ENCODE results near the gene CCDC57.

DNA sequence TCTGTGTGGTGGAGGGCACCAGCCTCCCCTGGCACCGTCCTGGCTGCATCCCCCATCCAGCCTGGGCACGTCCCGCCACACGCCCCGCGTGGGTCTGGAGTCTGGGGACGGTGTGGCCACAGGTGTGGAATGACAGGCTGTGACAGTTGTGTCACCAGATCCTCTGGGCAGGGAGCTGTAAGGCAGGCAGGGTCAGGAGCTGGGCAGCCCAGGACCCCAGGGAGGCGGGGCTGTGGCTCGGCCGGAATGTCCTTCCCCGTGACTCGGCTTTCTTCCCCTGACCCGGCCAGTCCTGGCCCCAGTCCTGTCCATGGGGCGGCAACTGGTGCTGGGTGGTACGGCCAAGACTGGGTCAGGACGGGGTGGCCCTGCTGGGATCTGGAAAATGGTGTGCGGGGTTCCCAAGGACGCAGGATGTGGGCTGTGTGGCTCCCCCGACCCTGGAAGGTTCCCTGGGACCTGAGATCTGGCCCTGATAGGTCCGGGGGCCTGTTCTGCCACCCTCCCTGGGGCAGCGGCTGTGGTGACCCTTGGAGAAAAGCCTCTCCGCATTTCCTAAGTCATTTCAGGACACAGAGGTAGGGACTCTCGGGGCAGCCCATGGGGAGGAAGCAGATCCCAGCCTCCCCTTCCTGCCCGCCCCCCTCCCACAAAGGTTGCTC is 12.9 kb upstream of the CCDC57 start:
- TF ChIP-seq EZH2 (IDR thresholded peaks at IDR 0.05; ENCODE audit: insufficient read depth, poor library complexity, severe bottlenecking) (no peak), EZH2phosphoT487 (IDR thresholded peaks at IDR 0.05; ENCODE audit: insufficient read depth, low read depth) (no peak)
